Measurements from ENCODE around the gene SLC4A1AP. TPM values are rescaled to one million over a fixed set of nuclear protein-coding genes. Genes with fewer than 3 reads are reported as not detected.
"Not testable (repeated sequence)": the region's sequence is repeated elsewhere in the genome, so short reads cannot be mapped to it uniquely, and the experiment has no call there.

Gene SLC4A1AP
- total RNA-seq, 1 experiment from 2014 or later, result 26.1 TPM

GRCh38 chr2:27647737-27648136 lies 16.0 kb upstream of the SLC4A1AP start:
- DNase-seq (ENCODE audit: low read depth), result no peak

GRCh38 chr2:27651056-27651455 lies 12.6 kb upstream of the SLC4A1AP start:
- DNase-seq (ENCODE audit: low read depth), result no peak

- DNase-seq (ENCODE audit: low read depth), result no peak
Measured at GRCh38 chr2:27652341-27652740, 11.3 kb upstream of the SLC4A1AP start.

DNA sequence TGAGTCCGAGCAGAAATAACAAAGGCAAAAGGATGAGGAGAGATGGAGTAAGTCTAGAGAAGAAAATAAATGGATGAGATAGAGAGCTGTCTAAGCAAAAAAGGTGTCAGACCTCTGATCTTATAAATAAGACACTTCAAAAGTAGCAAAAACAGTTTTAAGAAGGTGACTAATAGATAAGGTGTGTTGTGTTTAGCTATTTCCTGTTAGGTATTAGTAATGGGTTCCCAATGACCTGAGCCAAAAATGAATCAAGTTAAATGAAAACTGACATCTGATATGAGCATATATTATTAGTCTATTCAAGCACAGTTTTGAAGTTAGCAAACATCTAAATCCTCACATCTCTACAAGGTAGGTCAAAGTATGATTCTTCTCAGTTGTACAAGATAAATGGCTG lies 10.9 kb upstream of the SLC4A1AP start:
- no peak for DNase-seq (ENCODE audit: low read depth)

DNA sequence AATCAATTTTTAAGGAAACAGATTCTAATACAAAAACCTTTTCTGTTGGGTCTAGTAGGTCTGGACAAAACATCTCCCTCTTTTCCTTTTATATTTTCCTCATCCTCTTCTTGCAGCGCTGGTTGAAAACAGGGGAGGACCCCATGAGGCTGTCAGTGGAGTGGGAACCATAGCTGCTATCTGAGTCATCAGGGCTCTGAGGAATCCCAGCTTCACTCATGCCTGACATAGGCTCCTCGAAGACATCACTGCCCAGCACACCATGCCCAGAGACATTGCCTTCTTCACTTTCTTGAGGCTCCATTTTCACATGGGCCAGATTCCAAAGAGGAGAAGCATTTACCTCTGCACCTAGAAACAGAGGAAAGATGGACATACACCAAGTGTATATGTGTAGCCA lies 10.3 kb upstream of the SLC4A1AP start:
- peak; percentile 42 for DNase-seq (ENCODE audit: low read depth)

GRCh38 chr2:27655155-27655951 lies 8.3 kb upstream of the SLC4A1AP start:
- peak; percentile 74 for DNase-seq (ENCODE audit: low read depth)

GRCh38 chr2:27661371-27661770 lies 2.3 kb upstream of the SLC4A1AP start:
- DNase-seq (ENCODE audit: low read depth), result no peak

DNA sequence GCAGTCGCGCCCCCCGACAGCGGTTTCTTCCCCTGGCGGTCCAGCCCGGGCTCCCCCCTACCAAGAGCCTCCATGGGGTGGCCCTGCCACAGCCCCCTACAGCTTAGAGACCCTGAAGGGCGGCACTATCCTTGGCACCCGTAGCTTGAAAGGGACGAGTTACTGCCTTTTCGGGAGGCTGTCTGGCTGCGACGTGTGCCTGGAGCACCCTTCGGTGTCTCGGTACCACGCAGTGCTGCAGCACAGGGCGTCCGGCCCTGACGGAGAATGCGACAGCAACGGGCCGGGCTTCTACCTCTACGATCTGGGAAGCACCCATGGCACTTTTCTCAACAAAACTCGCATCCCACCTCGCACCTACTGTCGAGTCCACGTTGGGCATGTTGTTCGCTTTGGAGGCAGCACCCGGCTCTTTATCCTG lies 475 bp downstream of the SLC4A1AP start:
- DNase-seq (ENCODE audit: low read depth), result no peak

- no peak for DNase-seq (ENCODE audit: low read depth)
Measured at GRCh38 chr2:27664622-27665363, 1.1 kb downstream of the SLC4A1AP start.

- no peak for DNase-seq (ENCODE audit: low read depth)
Measured at GRCh38 chr2:27667446-27667845, 3.8 kb downstream of the SLC4A1AP start.

DNA sequence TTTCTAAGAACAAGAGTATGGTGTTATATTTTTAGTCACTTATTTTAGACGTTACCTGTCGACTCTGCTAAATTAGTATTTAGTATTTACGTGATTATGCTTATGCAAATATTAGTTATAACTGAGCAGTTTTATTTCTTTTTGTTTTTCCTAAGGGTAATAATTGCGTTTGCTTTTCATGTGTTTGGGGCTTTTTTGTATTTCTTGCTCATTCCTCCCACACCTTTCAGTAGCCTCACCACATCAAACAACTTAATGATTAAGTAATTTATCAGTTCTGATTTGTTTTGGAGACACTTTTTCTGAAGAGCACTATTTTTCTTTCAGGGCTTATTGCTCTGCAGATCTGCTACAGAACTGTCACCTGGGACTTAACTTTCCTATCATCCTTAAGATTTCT lies 7.5 kb downstream of the SLC4A1AP start:
- DNase-seq (ENCODE audit: low read depth), result no peak

GRCh38 chr2:27672723-27673486 lies 9.2 kb downstream of the SLC4A1AP start:
- DNase-seq (ENCODE audit: low read depth), result no peak

DNA sequence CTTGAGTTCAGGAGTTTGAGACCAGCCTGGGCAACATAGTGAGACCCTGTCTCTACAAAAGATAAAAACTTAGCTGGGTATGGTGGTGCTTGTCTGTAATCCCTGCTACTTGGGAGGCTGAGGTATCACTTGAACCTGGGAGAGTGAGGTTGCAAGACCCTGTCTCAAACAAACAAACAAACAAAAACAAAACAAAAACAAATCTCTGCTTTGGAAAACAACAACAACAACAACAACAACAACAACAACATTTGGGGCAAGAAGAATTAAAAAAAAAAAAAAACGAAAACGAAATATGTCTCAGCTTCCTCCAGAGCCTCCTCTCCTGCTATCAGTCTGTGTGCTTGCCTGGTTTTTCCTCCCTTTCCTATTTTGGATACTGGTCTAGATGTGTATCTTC lies 16.9 kb downstream of the SLC4A1AP start:
- no peak for DNase-seq (ENCODE audit: low read depth)

GRCh38 chr2:27681841-27682240 lies 18.2 kb downstream of the SLC4A1AP start:
- DNase-seq (ENCODE audit: low read depth), result peak; percentile 34

DNA sequence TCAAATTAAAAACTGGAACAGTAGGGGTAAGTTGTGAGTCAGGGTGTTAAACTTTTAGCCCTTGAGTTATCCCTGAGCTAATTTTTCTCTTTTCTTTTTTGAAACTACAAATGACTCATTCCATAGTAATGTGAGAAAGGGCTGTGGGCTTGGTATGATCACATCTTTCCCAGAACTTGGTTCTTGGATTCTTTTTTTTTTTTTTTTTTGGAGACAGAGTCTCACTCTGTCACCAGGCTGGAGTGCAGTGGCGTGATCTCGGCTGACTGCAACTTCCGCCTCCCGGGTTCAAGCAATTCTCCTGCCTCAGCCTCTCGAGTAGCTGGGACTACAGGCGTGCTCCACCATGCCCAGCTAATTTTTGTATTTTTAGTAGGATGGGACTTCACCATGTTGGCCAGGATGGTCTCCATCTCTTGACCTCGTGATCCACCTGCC lies 18.7 kb downstream of the SLC4A1AP start:
- DNase-seq (ENCODE audit: low read depth), result peak; percentile 98

- peak; percentile 88 for DNase-seq (ENCODE audit: low read depth)
Measured at GRCh38 chr2:27683390-27684071, 19.8 kb downstream of the SLC4A1AP start.

DNA sequence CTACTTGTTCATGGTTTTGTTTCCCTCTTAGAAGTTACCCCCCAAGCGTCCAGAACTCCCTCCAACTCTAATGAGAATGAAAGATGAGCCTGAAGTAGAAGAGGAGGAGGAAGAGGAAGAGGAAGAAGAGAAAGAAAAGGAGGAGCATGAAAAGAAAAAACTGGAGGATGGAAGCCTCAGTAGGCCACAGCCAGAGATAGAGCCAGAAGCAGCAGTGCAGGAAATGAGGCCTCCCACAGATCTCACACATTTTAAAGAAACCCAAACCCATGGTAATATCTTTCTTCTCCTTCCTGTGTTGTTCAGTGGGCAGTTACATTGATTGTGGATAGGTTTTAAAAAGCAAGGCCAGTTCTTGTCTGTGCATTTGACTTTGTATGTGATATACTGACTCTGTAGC lies 21.3 kb downstream of the SLC4A1AP start:
- not testable (repeated sequence) for DNase-seq (ENCODE audit: low read depth)

DNA sequence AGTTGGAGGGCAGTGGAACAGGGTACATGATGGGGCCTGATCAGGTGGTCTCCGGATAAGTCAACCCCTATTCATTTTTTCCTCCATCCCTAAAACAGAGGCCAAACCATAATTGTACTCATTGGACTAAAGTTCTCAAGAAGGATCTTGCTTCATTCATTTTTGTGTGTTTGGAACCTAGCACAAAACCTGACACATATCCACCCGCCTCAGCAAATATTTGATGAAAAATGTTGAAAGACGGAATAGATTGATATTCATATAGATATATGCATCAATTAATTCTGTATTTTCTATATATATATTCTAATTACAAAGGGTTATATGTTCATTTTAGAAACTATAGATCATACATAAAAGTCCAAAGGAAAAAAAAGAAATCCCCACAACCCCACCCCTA lies 21.9 kb downstream of the SLC4A1AP start:
- DNase-seq (ENCODE audit: low read depth), result no peak

- no peak for DNase-seq (ENCODE audit: low read depth)
Measured at GRCh38 chr2:27687232-27687631, 23.5 kb downstream of the SLC4A1AP start.

GRCh38 chr2:27689424-27689823 lies 25.7 kb downstream of the SLC4A1AP start:
- no peak for DNase-seq (ENCODE audit: low read depth)

GRCh38 chr2:27690052-27690451 lies 26.4 kb downstream of the SLC4A1AP start:
- DNase-seq (ENCODE audit: low read depth), result no peak

Data from HT1080 (cell line).